H9 (cell line): ENCODE data around the gene CCDC89. TPM values are rescaled to one million over a fixed set of nuclear protein-coding genes. Genes with fewer than 3 reads are reported as not detected.

Source experiments
- DNase-seq: peaks from one replicate; pipeline ENCODE4 v3.0.0-alpha.2; 2017
- H2AFZ ChIP-seq: one replicate; pipeline ENCODE4 v1.6.1; 2013; ENCODE audit warnings: mild to moderate bottlenecking, low read length, control low read depth, moderate library complexity
- H2AK5ac ChIP-seq: 2 replicates; pipeline ENCODE4 v1.6.1; 2013; ENCODE audit warnings: low read length, control low read depth, mixed read lengths; ENCODE audit not compliant: insufficient read length
- H2BK120ac ChIP-seq: one replicate; pipeline ENCODE4 v1.6.1; 2013; ENCODE audit warnings: low read depth, mild to moderate bottlenecking, low read length, control low read depth, inconsistent platforms; ENCODE audit not compliant: poor library complexity, severe bottlenecking
- H2BK12ac ChIP-seq: 2 replicates; pipeline ENCODE4 v1.6.1; 2013; ENCODE audit warnings: low read length, control low read depth, mixed read lengths, low read depth; ENCODE audit not compliant: insufficient read length
- H2BK15ac ChIP-seq: 2 replicates; pipeline ENCODE4 v1.6.1; 2013; ENCODE audit warnings: low read depth, low read length, control low read depth
- H2BK20ac ChIP-seq: one replicate; pipeline ENCODE4 v1.6.1; 2013; ENCODE audit warnings: low read depth, mild to moderate bottlenecking, low read length, control low read depth, inconsistent platforms; ENCODE audit not compliant: poor library complexity, severe bottlenecking
- H2BK5ac ChIP-seq: 2 replicates; pipeline ENCODE4 v1.6.1; 2013; ENCODE audit warnings: low read length, control low read depth, mixed read lengths; ENCODE audit not compliant: insufficient read length
- H3K14ac ChIP-seq: 2 replicates; pipeline ENCODE4 v1.6.1; 2013; ENCODE audit warnings: low read length, control low read depth; ENCODE audit not compliant: insufficient read depth
- H3K18ac ChIP-seq: 2 replicates; pipeline ENCODE4 v1.6.1; 2013; ENCODE audit warnings: low read depth, mild to moderate bottlenecking, mixed read lengths, low read length, control low read depth; ENCODE audit not compliant: insufficient read length
- H3K23ac ChIP-seq: 2 replicates; pipeline ENCODE4 v1.6.1; 2013; ENCODE audit warnings: low read length, control low read depth, mixed read lengths, low read depth; ENCODE audit not compliant: insufficient read length
- H3K23me2 ChIP-seq: 2 replicates; pipeline ENCODE4 v1.6.1; 2013; ENCODE audit warnings: low read depth, mild to moderate bottlenecking, mixed read lengths, low read length, control low read depth; ENCODE audit not compliant: insufficient read length, poor library complexity, severe bottlenecking
- H3K27ac ChIP-seq: 2 replicates; pipeline ENCODE4 v1.5.1; 2013; ENCODE audit warnings: low read length, control low read depth, mixed read lengths, low read depth; ENCODE audit not compliant: insufficient read length
- H3K27me3 ChIP-seq: 2 replicates; pipeline ENCODE4 v1.6.1; 2013; ENCODE audit warnings: low read length, control low read depth, inconsistent platforms; ENCODE audit not compliant: insufficient read depth
- H3K4ac ChIP-seq: 2 replicates; pipeline ENCODE4 v1.6.1; 2013; ENCODE audit warnings: low read depth, mild to moderate bottlenecking, control low read depth, inconsistent platforms, low read length, moderate library complexity
- H3K4me1 ChIP-seq: 2 replicates; pipeline ENCODE4 v1.6.1; 2013; ENCODE audit warnings: low read length, control low read depth, inconsistent platforms; ENCODE audit not compliant: insufficient read depth
- H3K4me2 ChIP-seq: 2 replicates; pipeline ENCODE4 v1.6.1; 2013; ENCODE audit warnings: low read length, control low read depth, mixed read lengths; ENCODE audit not compliant: insufficient read length, insufficient read depth
- H3K56ac ChIP-seq: 2 replicates; pipeline ENCODE4 v1.6.1; 2013; ENCODE audit warnings: low read depth, mild to moderate bottlenecking, mixed read lengths, low read length, control low read depth; ENCODE audit not compliant: insufficient read length
- H3K79me1 ChIP-seq: 2 replicates; pipeline ENCODE4 v1.6.1; 2013; ENCODE audit warnings: low read depth, mild to moderate bottlenecking, moderate library complexity, low read length, control low read depth, inconsistent platforms; ENCODE audit not compliant: insufficient read depth, poor library complexity, severe bottlenecking
- H3K79me2 ChIP-seq: 2 replicates; pipeline ENCODE4 v1.6.1; 2013; ENCODE audit warnings: low read length, control low read depth, inconsistent platforms; ENCODE audit not compliant: insufficient read depth
- H3K9ac ChIP-seq: 2 replicates; pipeline ENCODE4 v1.6.1; 2013; ENCODE audit warnings: low read length, control low read depth, mixed read lengths; ENCODE audit not compliant: insufficient read length; ENCODE audit errors: extremely low read depth
- H3K9me3 ChIP-seq: one replicate; pipeline ENCODE4 v1.6.1; 2013; ENCODE audit warnings: low read depth, low read length, inconsistent platforms; ENCODE audit not compliant: control insufficient read depth
- H3T11ph ChIP-seq: one replicate; pipeline ENCODE4 v1.6.1; 2013; ENCODE audit warnings: mild to moderate bottlenecking, low read length, control low read depth, inconsistent platforms
- H4K20me1 ChIP-seq: one replicate; pipeline ENCODE4 v1.6.1; 2013; ENCODE audit not compliant: control insufficient read depth, insufficient read length, insufficient read depth
- H4K5ac ChIP-seq: 2 replicates; pipeline ENCODE4 v1.6.1; 2013; ENCODE audit warnings: low read depth, mild to moderate bottlenecking, mixed read lengths, low read length, control low read depth; ENCODE audit not compliant: insufficient read length
- H4K8ac ChIP-seq: replicated peaks from 2 replicates; pipeline ENCODE4 v1.6.1; 2013; ENCODE audit warnings: low read length, control low read depth, mixed read lengths, low read depth; ENCODE audit not compliant: insufficient read length
- H4K91ac ChIP-seq: 2 replicates; pipeline ENCODE4 v1.6.1; 2013; ENCODE audit warnings: low read depth, mild to moderate bottlenecking, moderate library complexity, mixed read lengths, low read length, control low read depth; ENCODE audit not compliant: insufficient read length
- H3K27ac Mint-ChIP-seq, 3 experiments: 2 replicates in 2 of 3; 3 replicates in 1 of 3; pipeline ENCODE4 v1.8.0; 2020 to 2021; ENCODE audit warnings: mixed read lengths in 3 of 3, mild to moderate bottlenecking in 1 of 3, moderate library complexity in 1 of 3
- H3K27me3 Mint-ChIP-seq: 2 replicates; pipeline ENCODE4 v1.8.0; 2021; ENCODE audit warnings: low read depth, mild to moderate bottlenecking, moderate library complexity, mixed read lengths
- H3K36me3 Mint-ChIP-seq, 3 experiments: 2 replicates in 2 of 3; 3 replicates in 1 of 3; pipeline ENCODE4 v1.8.0; 2020 to 2021; ENCODE audit warnings: low read depth in 3 of 3, mixed read lengths in 3 of 3; ENCODE audit not compliant: insufficient read depth in 1 of 3
- H3K4me1 Mint-ChIP-seq, 2 experiments: 2 replicates each; pipeline ENCODE4 v1.8.0; 2020; ENCODE audit warnings: mixed read lengths in 2 of 2
- H3K4me3 Mint-ChIP-seq, 2 experiments: 2 replicates in 1 of 2; 3 replicates in 1 of 2; pipeline ENCODE4 v1.8.0; 2020 to 2021; ENCODE audit warnings: mild to moderate bottlenecking in 2 of 2, mixed read lengths in 2 of 2, moderate library complexity in 1 of 2
- H3K9me3 Mint-ChIP-seq, 2 experiments: 2 replicates in 1 of 2; 3 replicates in 1 of 2; pipeline ENCODE4 v1.8.0; 2020; ENCODE audit warnings: mild to moderate bottlenecking in 2 of 2, mixed read lengths in 2 of 2, moderate library complexity in 1 of 2
- CTCF ChIP-seq: fragments of 200-600 bp; sonication (generic); conservative IDR thresholded peaks from 3 replicates; pipeline ENCODE4 v1.8.0; 2021; ENCODE audit warnings: antibody characterized with exemption, mild to moderate bottlenecking
- WGBS: extraction: QIAGEN DNeasy Blood & Tissue Kit; methylation state at CpG from one replicate; pipeline ENCODE4 v1.1.7; 2013; ENCODE audit warnings: missing lambda C conversion rate, low lambda C conversion rate, mixed read lengths; ENCODE audit not compliant: insufficient read length; ENCODE audit errors: extremely low coverage; 5-methylcytosine and 5-hydroxymethylcytosine counted together
- total RNA-seq: library from RNA; stranded (reverse); gene quantifications from 2 replicates; pipeline ENCODE4 v1.2.1, GENCODE V29; 2021

CCDC89 gene
- total RNA-seq, 1 experiment from 2014 or later: not detected

- H3K56ac ChIP-seq: no peak overlapping the region
- no peak overlapping the region for H3K23ac ChIP-seq
- H3K36me3 Mint-ChIP-seq: peaks cover 15 to 25% (median 24%) of the 10 kb centered on the region in 3 experiments
- H2BK12ac ChIP-seq: no peak overlapping the region
- no peaks in the 10 kb centered on the region for H4K20me1 ChIP-seq
- no peak overlapping the region for H2BK20ac ChIP-seq
- no peak overlapping the region for H2BK15ac ChIP-seq
- H4K8ac ChIP-seq: no peak overlapping the region
- no peaks in the 10 kb centered on the region for H3K4me1 ChIP-seq
- peaks cover 7% of the 10 kb centered on the region for H3K23me2 ChIP-seq
- peaks cover 19% of the 10 kb centered on the region for H3K27me3 Mint-ChIP-seq
- no peak overlapping the region for H3K14ac ChIP-seq
- H3K18ac ChIP-seq: no peak overlapping the region
- H3K4ac ChIP-seq: no peak overlapping the region
- H3K4me2 ChIP-seq: no peak overlapping the region
- no peak for TF ChIP-seq CTCF
- peaks cover 10 to 21% of the 10 kb centered on the region in 2 experiments for H3K4me1 Mint-ChIP-seq
- no peak overlapping the region for H3K27ac ChIP-seq
- no peak overlapping the region for H2BK5ac ChIP-seq
- H2AK5ac ChIP-seq: no peak overlapping the region
- H3K27ac Mint-ChIP-seq: no peak overlapping the region
- peaks cover 22% of the 10 kb centered on the region for H3K79me2 ChIP-seq
- no peak overlapping the region for H2BK120ac ChIP-seq
- H3K9me3 Mint-ChIP-seq: peaks cover 13 to 14% of the 10 kb centered on the region in 2 experiments
- no peak overlapping the region for H3T11ph ChIP-seq
- no peak overlapping the region for H3K4me3 Mint-ChIP-seq
- WGBS: no CpG with 5 or more reads among the region's 3 CpGs
- no peaks in the 10 kb centered on the region; the same call in 1 of the 2 replicates for H3K27me3 ChIP-seq
- no peaks in the 10 kb centered on the region for H3K9me3 ChIP-seq
- H3K79me1 ChIP-seq: no peaks in the 10 kb centered on the region
- H3K9ac ChIP-seq: no peak overlapping the region
- H4K5ac ChIP-seq: no peak overlapping the region
- H2AFZ ChIP-seq: no peak overlapping the region
- no peak overlapping the region for H4K91ac ChIP-seq
- DNase-seq: no peak
Measured at GRCh38 chr11:85666687-85667086, 19.3 kb downstream of the CCDC89 start.
